ENCODE results near the gene SORCS3.

The SORCS3 gene

DNA sequence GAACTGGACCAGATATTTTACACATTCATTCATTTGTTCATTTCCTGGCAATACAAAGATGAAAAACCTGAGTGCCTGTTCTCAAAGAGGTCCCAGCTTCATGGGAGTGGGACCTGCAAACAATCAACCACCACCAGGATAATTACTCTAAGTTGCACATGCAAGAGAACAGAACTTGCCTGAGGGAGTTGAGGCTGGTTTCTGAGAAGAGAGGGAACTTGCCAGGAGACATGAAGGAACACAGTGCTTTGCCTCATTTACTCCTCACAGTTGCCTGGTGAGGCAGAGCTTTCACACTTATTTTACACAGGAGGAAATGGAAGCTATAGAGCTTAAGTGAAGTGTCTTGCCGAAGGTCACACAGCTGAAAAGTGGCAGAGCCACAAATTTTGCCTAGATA is 170.1 kb downstream of the SORCS3 start:
- no peaks in the 10 kb centered on the region for H3K27me3 ChIP-seq (ENCODE audit: insufficient read depth, low read length, poor library complexity, severe bottlenecking)
- no peaks in the 10 kb centered on the region for H4K20me1 ChIP-seq (ENCODE audit: insufficient read depth, low read length, poor library complexity, severe bottlenecking)
- H3K36me3 ChIP-seq (ENCODE audit: insufficient read depth, low read length): no peaks in the 10 kb centered on the region
- H3K9ac ChIP-seq (ENCODE audit: low read depth, low read length, poor library complexity, severe bottlenecking): no peak overlapping the region
- no peak overlapping the region for H3K4me3 ChIP-seq (ENCODE audit: low read length, poor library complexity, severe bottlenecking)
- no peak overlapping the region for H2AFZ ChIP-seq (ENCODE audit: low read length)
- no peaks in the 10 kb centered on the region for H3K9me2 ChIP-seq (replicated peaks; ENCODE audit: low read depth, low read length)
- H3K9me3 ChIP-seq (ENCODE audit: insufficient read depth, low read depth, low read length): no peaks in the 10 kb centered on the region
- H3K4me1 ChIP-seq (ENCODE audit: insufficient read depth, low read length, poor library complexity, severe bottlenecking): no peaks in the 10 kb centered on the region
- H3K4me2 ChIP-seq (ENCODE audit: low read depth, low read length, poor library complexity, severe bottlenecking): no peak overlapping the region
- H3K79me2 ChIP-seq (ENCODE audit: insufficient read depth, low read length): no peaks in the 10 kb centered on the region
- TF ChIP-seq, protein P1, sequence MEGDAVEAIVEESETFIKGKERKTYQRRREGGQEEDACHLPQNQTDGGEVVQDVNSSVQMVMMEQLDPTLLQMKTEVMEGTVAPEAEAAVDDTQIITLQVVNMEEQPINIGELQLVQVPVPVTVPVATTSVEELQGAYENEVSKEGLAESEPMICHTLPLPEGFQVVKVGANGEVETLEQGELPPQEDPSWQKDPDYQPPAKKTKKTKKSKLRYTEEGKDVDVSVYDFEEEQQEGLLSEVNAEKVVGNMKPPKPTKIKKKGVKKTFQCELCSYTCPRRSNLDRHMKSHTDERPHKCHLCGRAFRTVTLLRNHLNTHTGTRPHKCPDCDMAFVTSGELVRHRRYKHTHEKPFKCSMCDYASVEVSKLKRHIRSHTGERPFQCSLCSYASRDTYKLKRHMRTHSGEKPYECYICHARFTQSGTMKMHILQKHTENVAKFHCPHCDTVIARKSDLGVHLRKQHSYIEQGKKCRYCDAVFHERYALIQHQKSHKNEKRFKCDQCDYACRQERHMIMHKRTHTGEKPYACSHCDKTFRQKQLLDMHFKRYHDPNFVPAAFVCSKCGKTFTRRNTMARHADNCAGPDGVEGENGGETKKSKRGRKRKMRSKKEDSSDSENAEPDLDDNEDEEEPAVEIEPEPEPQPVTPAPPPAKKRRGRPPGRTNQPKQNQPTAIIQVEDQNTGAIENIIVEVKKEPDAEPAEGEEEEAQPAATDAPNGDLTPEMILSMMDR (conservative IDR thresholded peaks at IDR 0.05; ENCODE audit: low read length): no peak
- TF ChIP-seq EZH2phosphoT487 (IDR thresholded peaks at IDR 0.05; ENCODE audit: borderline replicate concordance): no peak
- no peaks in the 10 kb centered on the region for H3F3A ChIP-seq (ENCODE audit: low read depth)

DNA sequence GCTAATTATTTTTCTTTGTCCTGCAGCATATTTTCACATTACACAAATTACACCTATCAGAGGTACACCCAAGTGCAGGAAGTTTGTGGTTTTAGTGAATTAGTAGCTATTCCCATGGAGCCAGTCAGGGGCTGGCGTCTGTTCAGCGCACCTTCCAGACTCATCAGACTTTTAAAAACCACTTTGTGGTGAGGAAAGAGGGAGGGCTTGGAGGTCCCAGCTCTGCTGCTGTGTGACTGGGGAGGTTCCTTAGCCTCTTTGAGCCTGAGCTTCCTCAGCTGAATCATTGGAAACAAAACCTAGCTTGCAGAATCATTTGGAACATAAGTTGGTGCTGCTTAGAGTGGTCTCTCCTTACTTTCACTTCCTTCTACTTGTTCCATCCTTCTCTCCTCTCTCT is 175.4 kb downstream of the SORCS3 start:
- no peak for TF ChIP-seq EZH2phosphoT487 (IDR thresholded peaks at IDR 0.05; ENCODE audit: borderline replicate concordance)
- TF ChIP-seq, protein P1 (conservative IDR thresholded peaks at IDR 0.05; ENCODE audit: low read length): no peak
- Histone ChIP-seq H3K4me1 (ENCODE audit: insufficient read depth, low read length, poor library complexity, severe bottlenecking) (no peaks in the 10 kb centered on the region), H3K9ac (ENCODE audit: low read depth, low read length, poor library complexity, severe bottlenecking) (no peak overlapping the region), H3K79me2 (ENCODE audit: insufficient read depth, low read length) (no peaks in the 10 kb centered on the region), H3K27me3 (ENCODE audit: insufficient read depth, low read length, poor library complexity, severe bottlenecking) (no peaks in the 10 kb centered on the region), H3K9me2 (replicated peaks; ENCODE audit: low read depth, low read length) (no peaks in the 10 kb centered on the region), H2AFZ (ENCODE audit: low read length) (no peak overlapping the region), H4K20me1 (ENCODE audit: insufficient read depth, low read length, poor library complexity, severe bottlenecking) (no peaks in the 10 kb centered on the region), H3K36me3 (ENCODE audit: insufficient read depth, low read length) (no peaks in the 10 kb centered on the region), H3K4me2 (ENCODE audit: low read depth, low read length, poor library complexity, severe bottlenecking) (no peak overlapping the region), H3K9me3 (ENCODE audit: insufficient read depth, low read depth, low read length) (no peaks in the 10 kb centered on the region), H3K4me3 (ENCODE audit: low read length, poor library complexity, severe bottlenecking) (no peak overlapping the region), H3F3A (ENCODE audit: low read depth) (no peaks in the 10 kb centered on the region)

DNA sequence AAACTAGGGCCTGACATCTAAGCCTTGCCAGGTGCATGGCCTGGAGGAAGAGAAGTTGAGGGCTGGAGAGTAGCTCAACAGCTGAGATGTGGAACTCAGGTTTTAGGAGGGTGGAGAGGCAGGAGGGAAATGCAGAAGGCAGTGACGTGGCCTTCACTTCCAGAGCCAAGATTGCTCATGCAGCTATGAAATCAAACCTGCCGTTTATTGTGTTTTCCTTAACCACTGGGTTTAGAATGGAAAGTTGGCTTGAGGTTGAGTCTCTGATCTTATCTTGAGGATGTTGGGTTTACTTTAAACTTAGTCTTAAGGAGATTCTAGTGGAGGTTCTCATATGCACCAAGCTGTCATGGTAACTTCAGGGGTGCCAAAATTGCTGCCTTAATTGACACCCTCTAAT is 178.6 kb downstream of the SORCS3 start:
- no peaks in the 10 kb centered on the region for H3K27me3 ChIP-seq (ENCODE audit: insufficient read depth, low read length, poor library complexity, severe bottlenecking)
- no peaks in the 10 kb centered on the region for H3K9me2 ChIP-seq (replicated peaks; ENCODE audit: low read depth, low read length)
- H3K4me2 ChIP-seq (ENCODE audit: low read depth, low read length, poor library complexity, severe bottlenecking): no peak overlapping the region
- TF ChIP-seq, protein P1 (conservative IDR thresholded peaks at IDR 0.05; ENCODE audit: low read length): no peak
- TF ChIP-seq EZH2phosphoT487 (IDR thresholded peaks at IDR 0.05; ENCODE audit: borderline replicate concordance): no peak
- H3K36me3 ChIP-seq (ENCODE audit: insufficient read depth, low read length): no peaks in the 10 kb centered on the region
- H3K79me2 ChIP-seq (ENCODE audit: insufficient read depth, low read length): no peaks in the 10 kb centered on the region
- no peaks in the 10 kb centered on the region for H3F3A ChIP-seq (ENCODE audit: low read depth)
- H2AFZ ChIP-seq (ENCODE audit: low read length): no peak overlapping the region
- H4K20me1 ChIP-seq (ENCODE audit: insufficient read depth, low read length, poor library complexity, severe bottlenecking): no peaks in the 10 kb centered on the region
- H3K9ac ChIP-seq (ENCODE audit: low read depth, low read length, poor library complexity, severe bottlenecking): no peak overlapping the region
- no peaks in the 10 kb centered on the region for H3K4me1 ChIP-seq (ENCODE audit: insufficient read depth, low read length, poor library complexity, severe bottlenecking)
- no peak overlapping the region for H3K4me3 ChIP-seq (ENCODE audit: low read length, poor library complexity, severe bottlenecking)
- no peaks in the 10 kb centered on the region for H3K9me3 ChIP-seq (ENCODE audit: insufficient read depth, low read depth, low read length)

Data from Loucy (cell line).